VCaP (cell line): Measurements from ENCODE around the gene MTHFR.

Experiments
- H3K27ac ChIP-seq: fragments of 450-650 bp; 2 replicates; pipeline ENCODE4 v1.5.1; 2017
- CTCF ChIP-seq: fragments of 450-650 bp; conservative IDR thresholded peaks from 2 replicates; pipeline ENCODE4 v1.5.1; 2017; ENCODE audit warnings: mild to moderate bottlenecking, moderate library complexity

Gene MTHFR

GRCh38 chr1:11825131-11825530 is 19.4 kb upstream of the MTHFR start:
- no peak for TF ChIP-seq CTCF
- no peak overlapping the region for H3K27ac ChIP-seq

GRCh38 chr1:11823366-11824137 is 17.8 kb upstream of the MTHFR start:
- TF ChIP-seq CTCF, result no peak
- H3K27ac ChIP-seq, result no peak overlapping the region

- TF ChIP-seq CTCF, result no peak
- H3K27ac ChIP-seq, result no peak overlapping the region
Observed at GRCh38 chr1:11822091-11822490, 16.3 kb upstream of the MTHFR start.

GRCh38 chr1:11817192-11817591 is 11.4 kb upstream of the MTHFR start:
- TF ChIP-seq CTCF, result no peak
- H3K27ac ChIP-seq, result no peak overlapping the region

GRCh38 chr1:11813021-11813420 is 7.3 kb upstream of the MTHFR start:
- H3K27ac ChIP-seq, result peak overlapping the region; percentile 52

GRCh38 chr1:11807133-11807532 is 1.4 kb upstream of the MTHFR start:
- H3K27ac ChIP-seq, result peak overlapping the region; percentile 95
- no peak for TF ChIP-seq CTCF

More at GRCh38 chr1:11813021-11813420, 7.3 kb upstream of the MTHFR start:
- TF ChIP-seq CTCF, result no peak

GRCh38 chr1:11806307-11806936 is 658 bp upstream of the MTHFR start:
- H3K27ac ChIP-seq, result peak overlapping the region; percentile 95
- no peak for TF ChIP-seq CTCF
